HG03025 (cell line): ENCODE data around the gene CDH13.

ENCODE experiments used
- ATAC-seq: cut with Tn5 transposase; IDR thresholded peaks from one replicate; pipeline ENCODE4 v1.9.1; 2021; ENCODE audit warnings: mild to moderate bottlenecking, moderate library complexity; ENCODE audit not compliant: unreplicated experiment, low FRiP score

Gene CDH13

GRCh38 chr16:83308414-83308813, 681.6 kb downstream of the CDH13 start:
- no peak for ATAC-seq

GRCh38 chr16:83310816-83311215, 684.0 kb downstream of the CDH13 start:
- no peak for ATAC-seq

GRCh38 chr16:83312015-83312717, 685.4 kb downstream of the CDH13 start:
- ATAC-seq, result no peak

GRCh38 chr16:83312718-83313245, 686.0 kb downstream of the CDH13 start:
- ATAC-seq, result no peak

- no peak for ATAC-seq
These were observed 688.5 kb downstream of the CDH13 start for GRCh38 chr16:83315271-83315670.

- ATAC-seq, result no peak
These were observed 689.7 kb downstream of the CDH13 start for GRCh38 chr16:83316458-83316857.

- no peak for ATAC-seq
These were observed 691.6 kb downstream of the CDH13 start for GRCh38 chr16:83318390-83318789.

- no peak for ATAC-seq
These were observed 702.2 kb downstream of the CDH13 start for GRCh38 chr16:83328936-83329335.

- ATAC-seq, result no peak
These were observed 702.7 kb downstream of the CDH13 start for GRCh38 chr16:83329441-83329840.

GRCh38 chr16:83330251-83330650, 703.5 kb downstream of the CDH13 start:
- ATAC-seq, result no peak

- ATAC-seq, result no peak
These were observed 708.3 kb downstream of the CDH13 start for GRCh38 chr16:83335076-83335475.

GRCh38 chr16:83336603-83337002, 709.8 kb downstream of the CDH13 start:
- no peak for ATAC-seq

- no peak for ATAC-seq
These were observed 711.4 kb downstream of the CDH13 start for GRCh38 chr16:83338138-83338537.

- ATAC-seq, result no peak
These were observed 712.2 kb downstream of the CDH13 start for GRCh38 chr16:83338941-83339340.

GRCh38 chr16:83343935-83344366, 717.2 kb downstream of the CDH13 start:
- no peak for ATAC-seq

- no peak for ATAC-seq
These were observed 719.3 kb downstream of the CDH13 start for GRCh38 chr16:83345846-83346640.

GRCh38 chr16:83348991-83349390, 722.2 kb downstream of the CDH13 start:
- ATAC-seq, result no peak

- no peak for ATAC-seq
These were observed 723.7 kb downstream of the CDH13 start for GRCh38 chr16:83350481-83350880.

GRCh38 chr16:83351846-83352245, 725.1 kb downstream of the CDH13 start:
- ATAC-seq, result no peak

GRCh38 chr16:83353241-83353640, 726.5 kb downstream of the CDH13 start:
- no peak for ATAC-seq

GRCh38 chr16:83354015-83354414, 727.2 kb downstream of the CDH13 start:
- ATAC-seq, result no peak
